Psoas muscle (tissue), 8 donors: Measurements from ENCODE around the gene COG1. TPM values are rescaled to one million over a fixed set of nuclear protein-coding genes. Genes with fewer than 3 reads are reported as not detected.

Experiments used
- ATAC-seq, 4 donors: fragments of 200-7000 bp; cut with Tn5 transposase; one replicate each; pipeline ENCODE4 v1.9.1; 2020; ENCODE audit warnings: moderate library complexity in 3 of 4, mild to moderate bottlenecking in 2 of 4
- DNase-seq, 2 donors: peaks; one replicate each; pipeline ENCODE4 v3.0.0-alpha.2; 2020
- H3K27ac ChIP-seq: fragments of 200-600 bp; one replicate; pipeline ENCODE4 v1.8.0; 2022
- H3K27me3 ChIP-seq, 3 donors: fragments of 200-600 bp in 1 of 3; one replicate each; pipeline versions ENCODE4 v1.6.1 to v1.8.0; 2013 to 2022; ENCODE audit warnings: low read length in 2 of 3, mild to moderate bottlenecking in 2 of 3, moderate library complexity in 1 of 3; ENCODE audit not compliant: insufficient read depth in 3 of 3
- H3K36me3 ChIP-seq, 2 donors: fragments of 200-600 bp in 1 of 2; one replicate each; pipeline versions ENCODE4 v1.6.1 to v1.8.0; 2013 to 2022; ENCODE audit warnings: low read depth in 1 of 2, mild to moderate bottlenecking in 1 of 2, moderate library complexity in 1 of 2; ENCODE audit not compliant: insufficient read depth in 1 of 2
- H3K4me1 ChIP-seq: fragments of 200-600 bp; one replicate; pipeline ENCODE4 v1.8.0; 2022
- H3K4me3 ChIP-seq: fragments of 200-600 bp; one replicate; pipeline ENCODE4 v1.8.0; 2022; ENCODE audit warnings: mild to moderate bottlenecking
- H3K9me3 ChIP-seq: fragments of 200-600 bp; one replicate; pipeline ENCODE4 v1.8.0; 2022
- WGBS, 3 donors: extraction: QIAGEN DNeasy Blood & Tissue Kit; methylation state at CpG; one replicate each; pipeline versions ENCODE4 v1.1.6 to v1.1.7; 2013; 5-methylcytosine and 5-hydroxymethylcytosine counted together
- intact Hi-C, 2 donors: fragments of 100-400 bp; cut with DNase I; formaldehyde crosslinking; loops; one replicate each; pipeline versions ENCODE4 v1.11.0 to v1.14.2; 2022
- polyA plus RNA-seq, 3 donors: library from polyadenylated mRNA; stranded (reverse); fragments of 200-250 nt; gene quantifications; one replicate each; pipeline ENCODE4 v1.2.3, GENCODE V29; 2013
- total RNA-seq, 4 donors: library from RNA; stranded (reverse); fragmentation: NEBNext Ultra II Directional in 2 of 4; extraction: Animal tissue kit (Norgen Biotek cat#: 25700) in 2 of 4; gene quantifications; one replicate each; pipeline versions ENCODE4 v1.2.1 to v1.2.4, GENCODE V29; 2021 to 2023
- TF ChIP-seq, protein P1 (sequence below): fragments of 200-600 bp; IDR thresholded peaks from one replicate; pipeline ENCODE4 v1.8.0; 2022; ENCODE audit warnings: antibody characterized with exemption
- donor health status: healthy with polysubstance abuse.
- donor health status: DM: no; HTN: no; CAD: no; lungs with moderate emphysema.
- donor health status: Bipolar disorder and iron deficiency.
- donor health status: healthy.
- donor health status: DM: yes; HTN: yes; CAD: no.
- donor health status: DM: no; HTN: no; CAD: no.
- donor health status: DM: no; HTN: no; CAD: no.
- donor health status: DM: yes; HTN: yes; CAD: no.

The COG1 gene
- total and polyA plus RNA-seq, 7 donors, result 28.9 to 61.9 (median 48.4) TPM

DNA sequence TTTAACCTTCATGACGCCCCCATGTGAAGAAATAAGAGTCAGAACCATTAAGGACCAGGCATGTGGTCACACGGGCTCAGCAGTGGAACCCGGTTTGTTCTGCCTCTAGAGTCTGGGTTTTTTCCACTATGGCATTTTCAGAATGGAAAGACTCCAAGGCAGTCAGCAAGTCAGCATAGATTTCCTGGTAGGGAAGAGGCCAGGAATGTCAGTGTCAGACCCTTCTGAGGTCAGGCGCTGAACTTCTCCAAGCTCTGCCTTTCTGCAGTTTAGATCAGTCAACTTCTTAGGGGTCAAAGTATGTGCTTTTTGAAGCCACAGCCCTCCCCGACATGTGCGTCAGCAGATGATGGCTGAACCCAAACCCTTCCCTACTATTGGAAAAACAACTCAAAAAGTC lies 24.2 kb upstream of the COG1 start:
- intact Hi-C loops, result no loop called here
- TF ChIP-seq, protein P1, sequence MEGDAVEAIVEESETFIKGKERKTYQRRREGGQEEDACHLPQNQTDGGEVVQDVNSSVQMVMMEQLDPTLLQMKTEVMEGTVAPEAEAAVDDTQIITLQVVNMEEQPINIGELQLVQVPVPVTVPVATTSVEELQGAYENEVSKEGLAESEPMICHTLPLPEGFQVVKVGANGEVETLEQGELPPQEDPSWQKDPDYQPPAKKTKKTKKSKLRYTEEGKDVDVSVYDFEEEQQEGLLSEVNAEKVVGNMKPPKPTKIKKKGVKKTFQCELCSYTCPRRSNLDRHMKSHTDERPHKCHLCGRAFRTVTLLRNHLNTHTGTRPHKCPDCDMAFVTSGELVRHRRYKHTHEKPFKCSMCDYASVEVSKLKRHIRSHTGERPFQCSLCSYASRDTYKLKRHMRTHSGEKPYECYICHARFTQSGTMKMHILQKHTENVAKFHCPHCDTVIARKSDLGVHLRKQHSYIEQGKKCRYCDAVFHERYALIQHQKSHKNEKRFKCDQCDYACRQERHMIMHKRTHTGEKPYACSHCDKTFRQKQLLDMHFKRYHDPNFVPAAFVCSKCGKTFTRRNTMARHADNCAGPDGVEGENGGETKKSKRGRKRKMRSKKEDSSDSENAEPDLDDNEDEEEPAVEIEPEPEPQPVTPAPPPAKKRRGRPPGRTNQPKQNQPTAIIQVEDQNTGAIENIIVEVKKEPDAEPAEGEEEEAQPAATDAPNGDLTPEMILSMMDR, result no peak
- 77 to 87% (median 80%) methylated on average over 6 of the region's 6 CpGs for WGBS, 3 donors
- Histone ChIP-seq H3K36me3 (no peaks in the 10 kb centered on the region), H3K4me1 (peaks cover 4% of the 10 kb centered on the region), H3K27ac (no peak overlapping the region), H3K4me3 (no peak overlapping the region), H3K27me3 (peaks cover 0 to 45% (median 11%) of the 10 kb centered on the region in 3 donors), H3K9me3 (no peaks in the 10 kb centered on the region)
- ATAC-seq (no peak), DNase-seq (no peak)

DNA sequence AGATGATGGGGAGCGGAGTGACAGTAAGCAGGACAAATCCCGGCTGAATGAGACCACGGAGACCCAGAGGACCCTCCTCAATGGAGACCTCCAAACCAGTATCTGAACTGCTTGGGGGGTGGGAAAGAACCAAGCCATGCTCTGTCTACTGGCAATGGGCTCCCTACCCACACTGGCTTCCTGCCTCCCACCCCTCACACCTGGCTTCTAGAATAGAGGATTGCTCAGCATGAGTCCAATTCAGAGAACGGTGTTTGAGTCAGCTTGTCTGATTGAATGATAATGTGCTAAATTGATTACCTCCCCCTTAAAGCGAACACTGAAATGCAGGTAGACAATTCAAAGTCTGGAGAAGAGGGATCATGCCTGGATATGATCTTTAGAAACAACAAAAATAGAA lies 22.5 kb upstream of the COG1 start:
- intact Hi-C loops, result no loop called here
- DNase-seq, result no peak
- Histone ChIP-seq H3K4me1 (peaks cover 3% of the 10 kb centered on the region), H3K27ac (no peak overlapping the region), H3K9me3 (no peaks in the 10 kb centered on the region), H3K27me3 (peaks cover 0 to 32% (median 4%) of the 10 kb centered on the region in 3 donors), H3K36me3 (no peaks in the 10 kb centered on the region), H3K4me3 (no peak overlapping the region)
- TF ChIP-seq, protein P1, result no peak
- no peak for ATAC-seq
- WGBS, 3 donors, result 91 to 96% (median 92%) methylated on average over 5 of the region's 5 CpGs

DNA sequence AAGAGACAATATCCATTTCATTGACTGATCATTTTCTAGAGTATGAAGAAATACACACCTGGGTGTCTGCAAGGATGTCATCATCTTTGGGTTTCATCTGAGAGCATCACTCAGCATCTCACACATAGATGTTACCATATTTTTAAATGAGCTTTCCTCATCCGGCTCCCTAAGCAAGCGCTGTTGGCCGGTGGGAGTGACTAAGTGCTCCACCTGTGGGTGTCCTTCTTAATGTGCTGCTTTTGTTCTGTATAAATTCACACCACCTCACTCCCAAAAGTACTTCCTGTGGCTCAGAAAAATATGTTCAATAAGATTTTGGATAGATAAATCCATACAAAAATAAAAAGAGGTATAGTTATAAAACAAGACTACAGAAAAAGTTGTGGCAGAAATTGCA lies 20.6 kb upstream of the COG1 start:
- WGBS, 3 donors, result 50 to 67% (median 50%) methylated on average over 3 of the region's 3 CpGs
- no peak overlapping the region for H3K4me3 ChIP-seq
- ATAC-seq, result no peak
- no peak overlapping the region for H3K27ac ChIP-seq
- H3K27me3 ChIP-seq, result peaks cover 0 to 13% (median 4%) of the 10 kb centered on the region in 3 donors
- no peaks in the 10 kb centered on the region for H3K36me3 ChIP-seq
- DNase-seq, result no peak
- intact Hi-C loops, result no loop called here
- H3K9me3 ChIP-seq, result no peaks in the 10 kb centered on the region
- TF ChIP-seq, protein P1, result no peak
- no peaks in the 10 kb centered on the region for H3K4me1 ChIP-seq

DNA sequence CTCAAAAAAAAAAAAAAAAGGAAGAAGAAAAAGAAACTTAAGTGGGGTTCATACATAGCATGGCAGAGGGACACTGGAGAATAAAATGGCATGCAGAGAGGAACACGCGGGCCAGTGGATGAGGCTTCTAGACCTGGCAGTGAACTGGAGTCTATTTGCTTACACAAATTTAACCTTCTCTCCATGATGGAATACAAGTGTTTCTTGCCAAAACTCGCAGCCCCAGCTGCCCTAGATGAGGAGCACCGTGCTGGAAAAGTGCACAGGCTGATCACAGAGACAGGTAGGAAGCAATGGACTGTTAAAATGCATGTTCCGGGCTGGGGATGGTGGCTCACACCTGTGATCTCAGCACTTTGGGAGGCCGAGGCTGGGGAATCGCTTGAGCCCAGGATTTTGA lies 18.7 kb upstream of the COG1 start:
- Histone ChIP-seq H3K4me3 (no peak overlapping the region), H3K27ac (no peak overlapping the region), H3K9me3 (no peaks in the 10 kb centered on the region), H3K27me3 (peaks cover 0 to 4% (median 4%) of the 10 kb centered on the region in 3 donors), H3K36me3 (no peaks in the 10 kb centered on the region), H3K4me1 (no peaks in the 10 kb centered on the region)
- intact Hi-C loops, result no loop called here
- TF ChIP-seq, protein P1, result no peak
- ATAC-seq, result no peak
- DNase-seq, result no peak
- 81 to 88% (median 88%) methylated on average over 7 of the region's 7 CpGs for WGBS, 3 donors

DNA sequence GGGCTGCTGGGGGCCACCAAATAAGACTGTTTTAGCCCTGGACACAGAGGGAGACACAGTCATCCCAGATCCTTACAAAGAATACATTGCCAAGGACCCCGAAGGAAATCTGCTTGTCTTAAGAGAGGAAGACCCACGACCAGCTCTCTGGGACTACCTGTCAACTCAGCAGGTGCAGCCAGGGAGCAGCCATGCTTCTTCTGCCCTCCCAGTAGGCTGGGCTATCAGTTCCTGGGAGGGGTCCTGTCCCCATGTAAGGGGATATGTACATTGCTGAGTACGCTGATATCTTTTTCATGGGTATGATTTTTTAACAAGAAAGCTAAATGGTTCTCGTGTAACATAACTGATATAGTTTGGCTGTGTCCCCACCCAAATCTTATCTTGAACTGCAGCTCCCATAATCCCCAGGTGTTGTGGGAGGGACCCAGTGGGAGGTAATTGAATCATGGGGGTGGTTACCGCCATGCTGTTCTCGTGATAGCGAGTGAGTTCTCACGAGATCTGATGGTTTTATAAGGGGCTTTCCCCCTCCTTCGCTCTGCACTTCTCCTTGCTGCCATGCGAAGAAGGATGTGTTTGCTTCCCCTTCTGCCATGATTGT lies 16.8 kb upstream of the COG1 start:
- H3K27ac ChIP-seq, result no peak overlapping the region
- ATAC-seq, result no peak
- DNase-seq, result no peak
- H3K4me1 ChIP-seq, result no peaks in the 10 kb centered on the region
- intact Hi-C loops, result no loop called here
- no peaks in the 10 kb centered on the region for H3K36me3 ChIP-seq
- no peak overlapping the region for H3K4me3 ChIP-seq
- H3K9me3 ChIP-seq, result no peaks in the 10 kb centered on the region
- 89 to 94% (median 90%) methylated on average over 10 of the region's 10 CpGs for WGBS, 3 donors
- peaks cover 0 to 4% (median 0%) of the 10 kb centered on the region in 3 donors for H3K27me3 ChIP-seq
- TF ChIP-seq, protein P1, result no peak
